Osteoblast (primary cell): ENCODE results near the gene SORCS1. TPM values are rescaled to one million over a fixed set of nuclear protein-coding genes. Genes with fewer than 3 reads are reported as not detected.

ENCODE experiments used
- DNase-seq: peaks from one replicate; pipeline ENCODE4 v3.0.0; 2011; ENCODE audit warnings: low spot score, mixed read lengths; ENCODE audit not compliant: insufficient read length; ENCODE audit errors: missing footprints
- H2AFZ ChIP-seq: 2 replicates; pipeline ENCODE4 v1.6.0; 2011; ENCODE audit warnings: mild to moderate bottlenecking, low read length
- H3K27ac ChIP-seq: 2 replicates; pipeline ENCODE4 v1.5.1; 2011; ENCODE audit warnings: mild to moderate bottlenecking, low read depth, low read length, moderate library complexity
- H3K27me3 ChIP-seq: 2 replicates; pipeline ENCODE4 v1.6.0; 2012; ENCODE audit warnings: mild to moderate bottlenecking, control low read depth, inconsistent platforms, low read length, moderate library complexity; ENCODE audit not compliant: insufficient read depth
- H3K36me3 ChIP-seq: 2 replicates; pipeline ENCODE4 v1.5.1; 2011; ENCODE audit warnings: mild to moderate bottlenecking, low read length, control low read depth, moderate library complexity; ENCODE audit not compliant: insufficient read depth
- H3K4me1 ChIP-seq: 2 replicates; pipeline ENCODE4 v1.5.1; 2011; ENCODE audit warnings: mild to moderate bottlenecking, low read length, control low read depth, moderate library complexity; ENCODE audit not compliant: insufficient read depth
- H3K4me2 ChIP-seq: 2 replicates; pipeline ENCODE4 v1.6.0; 2011; ENCODE audit warnings: mild to moderate bottlenecking, low read length; ENCODE audit not compliant: insufficient read depth
- H3K4me3 ChIP-seq: fragments of 200-600 bp; sonication (generic); 3 replicates; pipeline ENCODE4 v1.5.1; 2012; ENCODE audit warnings: mild to moderate bottlenecking, low read length, inconsistent platforms; ENCODE audit not compliant: insufficient read depth
- H3K79me2 ChIP-seq: 2 replicates; pipeline ENCODE4 v1.6.0; 2012; ENCODE audit warnings: mild to moderate bottlenecking, low read length, control low read depth, inconsistent platforms; ENCODE audit not compliant: insufficient read depth
- H3K9me3 ChIP-seq: 2 replicates; pipeline ENCODE4 v1.5.1; 2011; ENCODE audit warnings: low read depth, low read length, control low read depth
- H4K20me1 ChIP-seq: 2 replicates; pipeline ENCODE4 v1.6.0; 2012; ENCODE audit warnings: mild to moderate bottlenecking, low read length, control low read depth; ENCODE audit not compliant: insufficient read depth
- CTCF ChIP-seq: IDR thresholded peaks from 2 replicates; pipeline ENCODE4 v1.5.1; 2011; ENCODE audit warnings: mild to moderate bottlenecking, low read depth, low read length, moderate library complexity; ENCODE audit errors: extremely low read depth
- total RNA-seq: library from RNA; depleted of rRNA; stranded (reverse); fragments of >200 nt; gene quantifications from 2 replicates; pipeline ENCODE4 v1.2.3, GENCODE V29; 2012

Gene SORCS1
- total RNA-seq, 1 donor: not detected

DNA sequence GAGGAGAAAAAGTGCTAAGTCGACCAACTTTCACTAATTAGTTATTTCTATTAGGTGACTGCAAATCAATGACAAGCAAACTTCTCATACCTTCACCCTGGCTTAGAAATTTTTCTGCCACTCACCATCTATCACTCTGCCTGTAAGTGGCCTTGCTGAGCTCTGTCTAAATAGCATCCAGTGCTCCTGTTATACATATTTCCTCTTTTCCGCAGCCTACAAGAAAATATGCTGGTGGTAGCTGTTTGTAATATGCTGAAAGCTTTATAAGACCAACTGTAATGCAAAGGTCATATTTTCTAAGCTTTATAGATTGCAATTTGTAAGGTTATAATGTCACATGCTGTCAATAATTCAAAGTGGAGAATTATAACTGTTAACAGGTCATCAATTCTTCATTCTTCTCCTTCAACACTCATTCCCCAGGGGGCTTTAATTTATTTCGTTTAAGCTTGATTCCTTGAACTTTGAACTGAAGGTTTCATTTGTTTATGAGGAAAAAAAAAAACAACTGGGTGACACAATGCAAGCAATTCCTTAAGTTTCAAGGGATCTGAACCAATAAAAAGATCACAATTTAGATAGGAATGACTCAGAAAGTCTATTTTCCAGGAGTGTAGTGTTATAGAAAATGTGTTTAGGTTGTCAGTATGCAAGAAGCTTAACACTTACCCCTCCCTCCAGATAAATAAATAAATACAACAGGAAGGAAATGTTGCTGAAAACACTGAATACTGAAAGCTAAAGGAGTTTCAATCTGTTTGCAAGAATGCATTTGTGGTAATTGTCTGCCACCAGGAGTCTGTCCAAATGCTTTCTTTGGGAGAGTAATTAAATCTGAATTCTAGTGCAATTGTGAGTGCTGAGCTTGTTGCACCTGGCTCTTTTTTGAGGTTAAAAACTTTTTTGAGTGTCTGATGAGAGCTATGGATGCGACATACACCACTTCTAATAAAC is 183.7 kb downstream of the SORCS1 start:
- Histone ChIP-seq H3K4me1 (no peaks in the 10 kb centered on the region), H2AFZ (no peak overlapping the region), H3K79me2 (no peaks in the 10 kb centered on the region), H3K4me3 (no peak overlapping the region), H3K27me3 (no peaks in the 10 kb centered on the region), H3K36me3 (no peaks in the 10 kb centered on the region), H3K9me3 (peaks cover 2% of the 10 kb centered on the region), H4K20me1 (no peaks in the 10 kb centered on the region), H3K27ac (no peak overlapping the region), H3K4me2 (no peak overlapping the region)
- no peak for DNase-seq
- TF ChIP-seq CTCF: no peak

- Histone ChIP-seq H2AFZ (no peak overlapping the region), H3K36me3 (no peaks in the 10 kb centered on the region), H3K27me3 (no peaks in the 10 kb centered on the region), H3K79me2 (no peaks in the 10 kb centered on the region), H3K4me2 (no peak overlapping the region), H3K4me3 (no peak overlapping the region), H3K9me3 (peaks cover 4% of the 10 kb centered on the region), H3K4me1 (no peaks in the 10 kb centered on the region), H3K27ac (no peak overlapping the region), H4K20me1 (no peaks in the 10 kb centered on the region)
- DNase-seq: no peak
- TF ChIP-seq CTCF: no peak
Observed at GRCh38 chr10:106978756-106979155, 185.8 kb downstream of the SORCS1 start.

- TF ChIP-seq CTCF: no peak
- no peak overlapping the region for H3K27ac ChIP-seq
- no peaks in the 10 kb centered on the region for H3K79me2 ChIP-seq
- DNase-seq: no peak
- no peak overlapping the region for H3K4me2 ChIP-seq
- no peaks in the 10 kb centered on the region for H3K27me3 ChIP-seq
- peaks cover 3% of the 10 kb centered on the region for H3K9me3 ChIP-seq
- H2AFZ ChIP-seq: no peak overlapping the region
- no peaks in the 10 kb centered on the region for H3K4me1 ChIP-seq
- no peaks in the 10 kb centered on the region for H4K20me1 ChIP-seq
- no peak overlapping the region for H3K4me3 ChIP-seq
- no peaks in the 10 kb centered on the region for H3K36me3 ChIP-seq
Observed at GRCh38 chr10:106973716-106974115, 190.8 kb downstream of the SORCS1 start.

GRCh38 chr10:106973288-106973687 is 191.2 kb downstream of the SORCS1 start:
- Histone ChIP-seq H3K4me1 (no peaks in the 10 kb centered on the region), H3K9me3 (peaks cover 3% of the 10 kb centered on the region), H3K36me3 (no peaks in the 10 kb centered on the region), H3K27ac (no peak overlapping the region), H3K4me2 (no peak overlapping the region), H3K79me2 (no peaks in the 10 kb centered on the region), H4K20me1 (no peaks in the 10 kb centered on the region), H2AFZ (no peak overlapping the region), H3K27me3 (no peaks in the 10 kb centered on the region), H3K4me3 (no peak overlapping the region)
- TF ChIP-seq CTCF: no peak
- no peak for DNase-seq
